K562 (cell line): Measurements from ENCODE around the gene MAP3K20. TPM values are rescaled to one million over a fixed set of nuclear protein-coding genes. Genes with fewer than 3 reads are reported as not detected.

Experiments
- ATAC-seq: fragments of 200-7000 bp; cut with Tn5 transposase; 3 replicates; pipeline ENCODE4 v1.9.1; 2020; ENCODE audit warnings: moderate library complexity
- BruUV-seq: library from RNA; stranded (reverse); fragments of 400-500 nt; replicated peaks from 2 replicates; lab custom pipeline; 2021; lab: Mats Ljungman, UMichigan
- CTCF ChIA-PET: fragments of 300-600 bp; formaldehyde crosslinking; extraction: SDS; loops from one replicate; lab custom pipeline; 2021; ENCODE audit warnings: low intra/inter-chr PET ratio; lab: Yijun Ruan, JAX
- POLR2A ChIA-PET: fragments of 300-600, 350-650 bp; sonication (Branson Sonifier 250); formaldehyde crosslinking; extraction: SDS; loops from one replicate; lab custom pipeline; 2021; ENCODE audit warnings: antibody characterized with exemption, inconsistent platforms; lab: Yijun Ruan, JAX
- DNase-seq, 4 experiments: peaks; one replicate each; pipeline versions ENCODE4 v3.0.0 to v3.0.0-alpha.2; 2011 to 2018; ENCODE audit warnings: low spot score in 3 of 4, mixed read lengths in 3 of 4; ENCODE audit errors: extremely low read depth in 1 of 4
- FAIRE-seq: peaks from 2 replicates; lab custom pipeline; 2011; peaks lifted over from hg19 to GRCh38; lab: Jason Lieb, UNC
- H2AFZ ChIP-seq: 2 replicates; pipeline ENCODE4 v1.6.0; 2011; ENCODE audit warnings: low read depth, low read length, control low read depth, inconsistent platforms
- H3K27ac ChIP-seq: fragments of 200-600 bp; 3 replicates; pipeline ENCODE4 v1.8.0; 2011; ENCODE audit warnings: low read depth, mild to moderate bottlenecking, control low read depth, inconsistent platforms, low read length, moderate library complexity, mixed read lengths; ENCODE audit errors: extremely low read depth
- H3K27me3 ChIP-seq, 2 experiments: fragments of 300-600 bp in 1 of 2; 2 replicates in 1 of 2; 3 replicates in 1 of 2; pipeline versions ENCODE4 v1.6.0 to v1.8.0; 2011; ENCODE audit warnings: inconsistent platforms in 2 of 2, low read length in 2 of 2, mild to moderate bottlenecking in 1 of 2, mixed read lengths in 1 of 2, moderate library complexity in 1 of 2; ENCODE audit not compliant: control insufficient read depth in 2 of 2, insufficient read depth in 2 of 2
- H3K36me3 ChIP-seq: fragments of 300-600 bp; 3 replicates; pipeline ENCODE4 v1.8.0; 2011; ENCODE audit warnings: mild to moderate bottlenecking, low read length, inconsistent platforms; ENCODE audit not compliant: control insufficient read depth, insufficient read depth
- H3K4me1 ChIP-seq, 2 experiments: fragments of 200-600 bp in 1 of 2; replicated peaks in 1 of 2; 2 replicates in 1 of 2; 3 replicates in 1 of 2; pipeline versions ENCODE4 v1.5.1 to v1.8.0; 2011; ENCODE audit warnings: inconsistent platforms in 2 of 2, low read length in 2 of 2, mild to moderate bottlenecking in 1 of 2, mixed read lengths in 1 of 2, moderate library complexity in 1 of 2; ENCODE audit not compliant: control insufficient read depth in 2 of 2, insufficient read depth in 2 of 2
- H3K4me2 ChIP-seq: 2 replicates; pipeline ENCODE4 v1.6.1; 2011; ENCODE audit warnings: low read length, control low read depth, inconsistent platforms, mixed read lengths; ENCODE audit not compliant: insufficient read depth
- H3K4me3 ChIP-seq: fragments of 200-600 bp; sonication (generic), shearing (Covaris generic); 2 replicates; pipeline ENCODE4 v1.5.1; 2016; ENCODE audit warnings: control low read depth, inconsistent platforms
- H3K79me2 ChIP-seq: fragments of 200-600 bp; 3 replicates; pipeline ENCODE4 v1.8.0; 2011; ENCODE audit warnings: low read length, inconsistent platforms; ENCODE audit not compliant: control insufficient read depth, insufficient read depth
- H3K9ac ChIP-seq, 2 experiments: 2 replicates each; pipeline versions ENCODE4 v1.6.0 to v1.6.1; 2011; ENCODE audit warnings: low read depth in 2 of 2, low read length in 2 of 2, control low read depth in 1 of 2, inconsistent platforms in 1 of 2, mild to moderate bottlenecking in 1 of 2, mixed read lengths in 1 of 2; ENCODE audit not compliant: insufficient read depth in 1 of 2
- H3K9me1 ChIP-seq: one replicate; pipeline ENCODE4 v1.6.0; 2011; ENCODE audit warnings: inconsistent platforms, mild to moderate bottlenecking, low read length, moderate library complexity; ENCODE audit not compliant: control insufficient read depth, insufficient read depth
- H3K9me3 ChIP-seq: replicated peaks from 2 replicates; pipeline ENCODE4 v1.5.1; 2011; ENCODE audit warnings: low read depth, low read length, inconsistent platforms; ENCODE audit not compliant: control insufficient read depth, insufficient read depth
- H4K20me1 ChIP-seq: replicated peaks from 2 replicates; pipeline ENCODE4 v1.6.1; 2011; ENCODE audit warnings: low read length, inconsistent platforms, mixed read lengths; ENCODE audit not compliant: control insufficient read depth, insufficient read depth
- BRF2 ChIP-seq: IDR thresholded peaks from 3 replicates; pipeline ENCODE4 v1.6.1; 2011; ENCODE audit warnings: borderline replicate concordance, mild to moderate bottlenecking; ENCODE audit not compliant: insufficient read length, insufficient read depth
- DDX20 ChIP-seq: fragments of 450-650 bp; IDR thresholded peaks from 2 replicates; pipeline ENCODE4 v1.6.1; 2016; ENCODE audit warnings: missing genetic modification characterization, low read depth, mild to moderate bottlenecking, missing compliant biosample characterization, moderate library complexity
- HMBOX1 ChIP-seq: sonication (generic); IDR thresholded peaks from 2 replicates; pipeline ENCODE4 v1.6.1; 2016
- RAD21 ChIP-seq, 2 experiments: fragments of 250-450 bp in 1 of 2; fragments of 450-650 bp in 1 of 2; sonication (Bioruptor Pico) in 1 of 2; formaldehyde crosslinking in 1 of 2; IDR thresholded peaks in 1 of 2; conservative IDR thresholded peaks in 1 of 2; 2 replicates each; pipeline versions ENCODE4 v1.4.0 to v1.8.0; 2020 to 2022; ENCODE audit warnings: mild to moderate bottlenecking in 2 of 2, moderate library complexity in 1 of 2
- WGBS: fragments of 100-300 bp; shearing (Covaris generic); methylation state at CpG from one replicate; pipeline ENCODE4 v1.1.6; 2016; ENCODE audit warnings: low coverage, mixed read lengths; ENCODE audit not compliant: insufficient coverage; ENCODE audit errors: missing lambda C conversion rate; 5-methylcytosine and 5-hydroxymethylcytosine counted together
- in situ Hi-C: fragments of 300-500 bp; cut with MboI; formaldehyde crosslinking; loops from 4 replicates; pipeline ENCODE4 v1.15.0; 2018; ENCODE audit warnings: inconsistent platforms, mixed read lengths
- intact Hi-C: fragments of 100-400 bp; cut with micrococcal nuclease; formaldehyde crosslinking; loops from 2 replicates; pipeline ENCODE4 v1.14.2; 2022
- polyA plus RNA-seq, 8 experiments: library from polyadenylated mRNA; depleted of rRNA in 4 of 8; stranded (reverse) in 5 of 8; unstranded in 3 of 8; fragments of >200 nt; fragmentation: Nextera tagmentation in 2 of 8; fragmentation: Illumina TruSeq in 1 of 8; extraction: Ambion mirVana in 2 of 8; extraction: Trizol in 1 of 8; gene quantifications; 2 replicates each; pipeline versions ENCODE4 v1.2.1 to v1.2.3, GENCODE V29; 2011 to 2014; ENCODE audit warnings: inconsistent platforms in 1 of 8, missing spikeins in 1 of 8
- total RNA-seq, 7 experiments: library from RNA; depleted of rRNA in 6 of 7; stranded (reverse); fragments of >200 nt in 6 of 7; fragmentation: Illumina TruSeq in 2 of 7; extraction: Trizol in 2 of 7; gene quantifications; 2 replicates each; pipeline versions ENCODE4 v1.2.1 to v1.2.3, GENCODE V29; 2011 to 2021; ENCODE audit warnings: low replicate concordance in 1 of 7

MAP3K20 gene
- total and polyA plus RNA-seq, 9 of the 15 experiments (the other 6 are each of a cell fraction or from before 2014, with no cell fraction given): 9.8 to 34.2 (median 27.3) TPM

DNA sequence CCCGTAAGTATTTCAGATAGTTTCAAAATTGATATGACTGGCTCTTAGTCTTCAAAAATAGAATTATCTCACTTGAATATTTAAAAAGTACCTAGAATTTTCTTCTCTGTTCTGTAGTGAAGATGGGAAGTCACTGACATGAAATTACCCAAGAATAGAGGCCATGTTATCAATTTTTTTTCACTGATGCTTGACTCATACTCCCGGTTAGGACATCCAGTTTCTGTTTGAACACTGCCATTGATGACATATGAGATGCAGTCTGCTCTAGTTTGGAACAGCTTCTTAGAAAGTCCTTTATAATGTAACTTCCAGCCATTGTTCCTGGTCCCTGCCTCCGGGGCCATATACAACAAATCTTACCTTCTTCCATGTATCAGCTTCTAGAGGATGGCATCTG is 26.0 kb downstream of the MAP3K20 start (continued):
- TF ChIP-seq RAD21 (CRISPR knock-in tag; conservative IDR thresholded peaks at IDR 0.05 in 1 of 2, IDR thresholded peaks at IDR 0.05 in 1 of 2) (no peak), DDX20 (tag) (no peak)

- TF ChIP-seq BRF2 (no peak), HMBOX1 (0 out of 2 replicates have a peak, but pooled peaks have one; percentile 51)
- TF ChIP-seq, all 486 proteins: peak for 1
- H3K4me1 ChIP-seq: peaks cover 0 to 4% of the 10 kb centered on the region in 2 experiments; a peak in 2 of 5 replicates
- POLR2A ChIA-PET: no interaction called here
- no peaks in the 10 kb centered on the region for H3K9me3 ChIP-seq
- H3K36me3 ChIP-seq: peaks cover 22% of the 10 kb centered on the region
- no peak overlapping the region for H3K9ac ChIP-seq
- in situ Hi-C loops (no loop called here), intact Hi-C loops (no loop called here)
- no peak for DNase-seq
- BruUV-seq: no TSS peak
- FAIRE-seq: peak; percentile 29
- no peaks in the 10 kb centered on the region for H3K9me1 ChIP-seq
- no peak for ATAC-seq
- peaks cover 8% of the 10 kb centered on the region; the same call in 1 of the 3 replicates for H3K79me2 ChIP-seq
- no peak overlapping the region for H3K27ac ChIP-seq
- H4K20me1 ChIP-seq: no peaks in the 10 kb centered on the region
- H2AFZ ChIP-seq: no peak overlapping the region
- H3K4me3 ChIP-seq: no peak overlapping the region
- CTCF ChIA-PET: no interaction called here
- H3K27me3 ChIP-seq: no peaks in the 10 kb centered on the region
- 64% methylated on average over 1 of the region's 1 CpG for WGBS
- no peak overlapping the region for H3K4me2 ChIP-seq
Measured at GRCh38 chr2:173104156-173104555, 28.5 kb downstream of the MAP3K20 start.
